ENCODE measurements around the gene ANO6. TPM values are rescaled to one million over a fixed set of nuclear protein-coding genes. Genes with fewer than 3 reads are reported as not detected.

Gene ANO6
- total RNA-seq, 1 donor from 2014 or later: 49.0 TPM

GRCh38 chr12:45425426-45425825 lies 209.5 kb downstream of the ANO6 start:
- no peak overlapping the region for H3K27ac Mint-ChIP-seq
- H3K4me3 ChIP-seq: no peak overlapping the region
- no peaks in the 10 kb centered on the region for H3F3A ChIP-seq (ENCODE audit: low read depth)
- no peak overlapping the region for H3K9ac ChIP-seq
- no peak overlapping the region for H3K27ac ChIP-seq
- no peak for DNase-seq (ENCODE audit: low spot score)
- H3K4me2 ChIP-seq: no peak overlapping the region
- no peak overlapping the region for H2AFZ ChIP-seq (replicated peaks)
- H3K79me2 ChIP-seq (ENCODE audit: low read depth): no peaks in the 10 kb centered on the region
- no peaks in the 10 kb centered on the region for H4K20me1 ChIP-seq (ENCODE audit: low read depth)
- no peaks in the 10 kb centered on the region for H3K4me1 ChIP-seq
- H3K27me3 ChIP-seq: no peaks in the 10 kb centered on the region
- peaks cover 44% of the 10 kb centered on the region for H3K36me3 Mint-ChIP-seq
- H3K4me1 Mint-ChIP-seq: no peaks in the 10 kb centered on the region
- no peaks in the 10 kb centered on the region for H3K9me3 ChIP-seq (ENCODE audit: low read depth)
- H3K27me3 Mint-ChIP-seq (ENCODE audit: insufficient read depth, low read depth): no peaks in the 10 kb centered on the region
- TF ChIP-seq EZH2 (IDR thresholded peaks at IDR 0.05) (no peak), EZH2phosphoT487 (IDR thresholded peaks at IDR 0.05) (no peak)
- TF ChIP-seq, protein P1, sequence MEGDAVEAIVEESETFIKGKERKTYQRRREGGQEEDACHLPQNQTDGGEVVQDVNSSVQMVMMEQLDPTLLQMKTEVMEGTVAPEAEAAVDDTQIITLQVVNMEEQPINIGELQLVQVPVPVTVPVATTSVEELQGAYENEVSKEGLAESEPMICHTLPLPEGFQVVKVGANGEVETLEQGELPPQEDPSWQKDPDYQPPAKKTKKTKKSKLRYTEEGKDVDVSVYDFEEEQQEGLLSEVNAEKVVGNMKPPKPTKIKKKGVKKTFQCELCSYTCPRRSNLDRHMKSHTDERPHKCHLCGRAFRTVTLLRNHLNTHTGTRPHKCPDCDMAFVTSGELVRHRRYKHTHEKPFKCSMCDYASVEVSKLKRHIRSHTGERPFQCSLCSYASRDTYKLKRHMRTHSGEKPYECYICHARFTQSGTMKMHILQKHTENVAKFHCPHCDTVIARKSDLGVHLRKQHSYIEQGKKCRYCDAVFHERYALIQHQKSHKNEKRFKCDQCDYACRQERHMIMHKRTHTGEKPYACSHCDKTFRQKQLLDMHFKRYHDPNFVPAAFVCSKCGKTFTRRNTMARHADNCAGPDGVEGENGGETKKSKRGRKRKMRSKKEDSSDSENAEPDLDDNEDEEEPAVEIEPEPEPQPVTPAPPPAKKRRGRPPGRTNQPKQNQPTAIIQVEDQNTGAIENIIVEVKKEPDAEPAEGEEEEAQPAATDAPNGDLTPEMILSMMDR (IDR thresholded peaks at IDR 0.05): no peak
- H3K36me3 ChIP-seq: peaks cover 8% of the 10 kb centered on the region
- H3K4me3 Mint-ChIP-seq: no peak overlapping the region
- no peaks in the 10 kb centered on the region for H3K9me3 Mint-ChIP-seq

GRCh38 chr12:45426294-45426693 lies 210.4 kb downstream of the ANO6 start:
- Histone ChIP-seq H3F3A (ENCODE audit: low read depth) (no peaks in the 10 kb centered on the region), H3K9me3 (ENCODE audit: low read depth) (no peaks in the 10 kb centered on the region), H3K9ac (no peak overlapping the region), H4K20me1 (ENCODE audit: low read depth) (no peaks in the 10 kb centered on the region), H3K36me3 (peaks cover 8% of the 10 kb centered on the region), H3K4me2 (no peak overlapping the region), H3K27ac (no peak overlapping the region), H3K79me2 (ENCODE audit: low read depth) (no peaks in the 10 kb centered on the region), H3K4me1 (no peaks in the 10 kb centered on the region), H3K27me3 (no peaks in the 10 kb centered on the region), H2AFZ (replicated peaks) (no peak overlapping the region), H3K4me3 (no peak overlapping the region)
- Mint-ChIP-seq H3K9me3 (no peaks in the 10 kb centered on the region), H3K4me1 (no peaks in the 10 kb centered on the region), H3K27ac (no peak overlapping the region), H3K36me3 (peaks cover 46% of the 10 kb centered on the region), H3K4me3 (no peak overlapping the region), H3K27me3 (ENCODE audit: insufficient read depth, low read depth) (no peaks in the 10 kb centered on the region)
- TF ChIP-seq, protein P1 (IDR thresholded peaks at IDR 0.05): no peak
- no peak for TF ChIP-seq EZH2 (IDR thresholded peaks at IDR 0.05)
- TF ChIP-seq EZH2phosphoT487 (IDR thresholded peaks at IDR 0.05): no peak
- no peak for DNase-seq (ENCODE audit: low spot score)

- Mint-ChIP-seq H3K9me3 (no peaks in the 10 kb centered on the region), H3K27me3 (ENCODE audit: insufficient read depth, low read depth) (peaks cover 2% of the 10 kb centered on the region), H3K27ac (no peak overlapping the region), H3K4me3 (no peak overlapping the region), H3K36me3 (peaks cover 51% of the 10 kb centered on the region), H3K4me1 (no peaks in the 10 kb centered on the region)
- H4K20me1 ChIP-seq (ENCODE audit: low read depth): no peaks in the 10 kb centered on the region
- no peak overlapping the region for H3K4me3 ChIP-seq
- H3K27ac ChIP-seq: no peak overlapping the region
- TF ChIP-seq, protein P1 (IDR thresholded peaks at IDR 0.05): no peak
- TF ChIP-seq EZH2phosphoT487 (IDR thresholded peaks at IDR 0.05): no peak
- no peak for TF ChIP-seq EZH2 (IDR thresholded peaks at IDR 0.05)
- no peak overlapping the region for H2AFZ ChIP-seq (replicated peaks)
- peaks cover 8% of the 10 kb centered on the region for H3K36me3 ChIP-seq
- H3K9ac ChIP-seq: no peak overlapping the region
- H3K4me1 ChIP-seq: no peaks in the 10 kb centered on the region
- H3K27me3 ChIP-seq: no peaks in the 10 kb centered on the region
- no peaks in the 10 kb centered on the region for H3F3A ChIP-seq (ENCODE audit: low read depth)
- H3K4me2 ChIP-seq: no peak overlapping the region
- H3K9me3 ChIP-seq (ENCODE audit: low read depth): no peaks in the 10 kb centered on the region
- H3K79me2 ChIP-seq (ENCODE audit: low read depth): no peaks in the 10 kb centered on the region
- no peak for DNase-seq (ENCODE audit: low spot score)
Observed at GRCh38 chr12:45427042-45427441, 211.1 kb downstream of the ANO6 start.

Data from neural progenitor cell (in vitro differentiated cells).